ENCODE results near the gene CEMIP.

CEMIP gene

DNA sequence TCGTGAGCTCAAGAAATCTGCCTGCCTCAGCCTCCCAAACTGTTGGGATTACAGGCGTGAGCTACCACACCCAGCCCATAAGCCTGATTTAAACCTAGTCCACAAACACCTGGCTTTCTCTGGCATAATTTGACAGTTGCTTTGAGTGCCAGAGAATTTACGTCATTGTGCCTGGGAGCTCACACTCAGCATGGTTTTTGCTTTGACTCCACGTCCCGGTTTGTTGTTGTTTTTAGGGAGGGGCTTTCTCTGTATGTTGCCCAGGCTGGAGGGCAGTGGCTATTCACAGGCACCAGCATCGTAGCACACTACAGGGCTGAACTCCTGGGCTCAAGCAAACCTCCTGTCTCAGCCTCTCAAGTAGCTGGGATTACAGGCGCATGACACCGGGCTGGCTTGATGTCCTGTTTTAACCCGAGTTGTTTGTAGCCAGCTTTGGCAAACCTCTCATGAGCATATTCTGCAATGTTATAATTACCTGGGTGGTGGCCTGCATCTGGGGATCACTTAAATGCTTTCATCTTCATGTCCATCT is 32.7 kb downstream of the CEMIP start:
- TF ChIP-seq ZNF384 (IDR thresholded peaks at IDR 0.05) (no peak), ARNT (IDR thresholded peaks at IDR 0.05) (no peak), SUZ12 (IDR thresholded peaks at IDR 0.05) (no peak), TARDBP (IDR thresholded peaks at IDR 0.05) (no peak), FOXA1 (IDR thresholded peaks at IDR 0.05) (no peak), L3MBTL2 (conservative IDR thresholded peaks at IDR 0.05) (no peak), BHLHE40 (IDR thresholded peaks at IDR 0.05; ENCODE audit: borderline replicate concordance) (no peak), CTBP1 (IDR thresholded peaks at IDR 0.05; ENCODE audit: borderline replicate concordance) (no peak), HDGF (IDR thresholded peaks at IDR 0.05; ENCODE audit: borderline replicate concordance) (no peak), FOXK2 (IDR thresholded peaks at IDR 0.05) (no peak), FOXM1 (IDR thresholded peaks at IDR 0.05; ENCODE audit: borderline replicate concordance) (no peak)
- DNase-seq (ENCODE audit: extremely low spot score), result no peak
- ChIA-PET POLR2A (no interaction called here), CTCF (interaction anchor here (0.7 to 1.1 kb wide), 2 partner anchors 36 to 455 kb away, joined by 3 read pairs; no protein-coding TSS in a partner anchor)

DNA sequence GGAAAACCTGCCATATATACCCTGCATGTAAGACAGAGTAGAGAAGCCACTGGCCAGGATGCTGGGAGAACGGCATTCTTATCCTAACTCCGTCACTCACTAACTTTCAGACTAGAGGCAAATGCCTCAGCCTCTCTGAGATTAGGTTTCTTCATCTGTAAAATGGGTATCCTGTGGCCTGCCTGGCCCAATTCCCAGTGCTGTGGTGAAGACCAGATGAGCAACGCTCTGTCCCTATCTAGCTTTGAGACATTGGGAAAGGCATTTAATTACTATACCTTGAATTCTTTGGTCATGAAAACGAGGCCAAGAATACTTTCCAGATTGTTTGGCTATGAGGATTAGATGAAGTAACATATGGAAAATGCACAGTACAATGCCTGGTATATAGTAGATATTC is 35.9 kb downstream of the CEMIP start:
- TF ChIP-seq ELF4 (IDR thresholded peaks at IDR 0.05) (no peak), NFRKB (IDR thresholded peaks at IDR 0.05) (no peak), LEF1 (IDR thresholded peaks at IDR 0.05; ENCODE audit: borderline replicate concordance) (no peak), TARDBP (IDR thresholded peaks at IDR 0.05) (no peak), HDGF (IDR thresholded peaks at IDR 0.05; ENCODE audit: borderline replicate concordance) (no peak), FOXA1 (IDR thresholded peaks at IDR 0.05) (no peak), FOXK2 (IDR thresholded peaks at IDR 0.05) (no peak), SUZ12 (IDR thresholded peaks at IDR 0.05) (no peak), L3MBTL2 (conservative IDR thresholded peaks at IDR 0.05) (no peak), CTBP1 (IDR thresholded peaks at IDR 0.05; ENCODE audit: borderline replicate concordance) (no peak), ARNT (IDR thresholded peaks at IDR 0.05) (no peak), ZNF384 (IDR thresholded peaks at IDR 0.05) (no peak), BHLHE40 (IDR thresholded peaks at IDR 0.05; ENCODE audit: borderline replicate concordance) (no peak), SP1 (IDR thresholded peaks at IDR 0.05) (no peak), FOXM1 (IDR thresholded peaks at IDR 0.05; ENCODE audit: borderline replicate concordance) (no peak)
- TF ChIP-seq, protein P1, sequence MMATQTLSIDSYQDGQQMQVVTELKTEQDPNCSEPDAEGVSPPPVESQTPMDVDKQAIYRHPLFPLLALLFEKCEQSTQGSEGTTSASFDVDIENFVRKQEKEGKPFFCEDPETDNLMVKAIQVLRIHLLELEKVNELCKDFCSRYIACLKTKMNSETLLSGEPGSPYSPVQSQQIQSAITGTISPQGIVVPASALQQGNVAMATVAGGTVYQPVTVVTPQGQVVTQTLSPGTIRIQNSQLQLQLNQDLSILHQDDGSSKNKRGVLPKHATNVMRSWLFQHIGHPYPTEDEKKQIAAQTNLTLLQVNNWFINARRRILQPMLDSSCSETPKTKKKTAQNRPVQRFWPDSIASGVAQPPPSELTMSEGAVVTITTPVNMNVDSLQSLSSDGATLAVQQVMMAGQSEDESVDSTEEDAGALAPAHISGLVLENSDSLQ (IDR thresholded peaks at IDR 0.05), result no peak
- no peak for DNase-seq (ENCODE audit: extremely low spot score)
- ChIA-PET CTCF (no interaction called here), POLR2A (no interaction called here)

DNA sequence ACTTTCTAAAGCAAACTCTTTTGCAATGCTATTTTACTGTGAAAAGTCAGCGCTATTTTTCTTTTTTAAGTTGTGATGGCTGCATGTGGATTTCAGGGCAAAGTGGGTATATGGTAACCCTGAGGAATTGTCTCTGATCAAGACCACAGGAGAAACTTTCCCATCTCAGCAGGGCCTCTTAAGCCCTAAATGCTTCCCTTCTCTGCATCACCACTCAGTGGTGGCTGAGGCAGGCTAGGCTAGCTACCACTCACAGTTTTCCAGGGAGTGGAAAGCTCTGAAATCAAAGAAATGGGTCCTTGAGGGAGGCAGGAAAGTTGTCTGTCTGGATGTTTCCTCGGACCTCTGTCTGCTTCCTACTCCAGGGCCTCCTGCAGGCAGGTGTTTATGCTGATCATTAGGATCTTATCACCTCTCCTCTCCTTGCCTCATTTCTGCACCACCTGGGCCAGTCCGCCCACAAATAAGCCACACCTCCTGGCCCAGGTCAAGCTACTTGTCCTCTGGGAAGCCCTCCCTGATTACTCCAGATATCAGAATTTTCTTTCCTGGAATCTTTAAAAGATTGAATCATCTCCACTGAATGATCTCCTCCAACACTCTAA is 37.0 kb downstream of the CEMIP start:
- ChIA-PET CTCF (no interaction called here), POLR2A (no interaction called here)
- DNase-seq (ENCODE audit: extremely low spot score), result no peak
- TF ChIP-seq HDGF (IDR thresholded peaks at IDR 0.05; ENCODE audit: borderline replicate concordance) (no peak), FOXM1 (IDR thresholded peaks at IDR 0.05; ENCODE audit: borderline replicate concordance) (no peak), NFRKB (IDR thresholded peaks at IDR 0.05) (no peak), ELF4 (IDR thresholded peaks at IDR 0.05) (no peak), ZNF384 (IDR thresholded peaks at IDR 0.05) (no peak), SP1 (IDR thresholded peaks at IDR 0.05) (no peak), CTBP1 (IDR thresholded peaks at IDR 0.05; ENCODE audit: borderline replicate concordance) (no peak), FOXA1 (IDR thresholded peaks at IDR 0.05) (no peak), FOXK2 (IDR thresholded peaks at IDR 0.05) (no peak), LEF1 (IDR thresholded peaks at IDR 0.05; ENCODE audit: borderline replicate concordance) (no peak), TARDBP (IDR thresholded peaks at IDR 0.05) (no peak), L3MBTL2 (conservative IDR thresholded peaks at IDR 0.05) (no peak), ARNT (IDR thresholded peaks at IDR 0.05) (no peak), SUZ12 (IDR thresholded peaks at IDR 0.05) (no peak), BHLHE40 (IDR thresholded peaks at IDR 0.05; ENCODE audit: borderline replicate concordance) (no peak)
- TF ChIP-seq, protein P1 (IDR thresholded peaks at IDR 0.05), result no peak

DNA sequence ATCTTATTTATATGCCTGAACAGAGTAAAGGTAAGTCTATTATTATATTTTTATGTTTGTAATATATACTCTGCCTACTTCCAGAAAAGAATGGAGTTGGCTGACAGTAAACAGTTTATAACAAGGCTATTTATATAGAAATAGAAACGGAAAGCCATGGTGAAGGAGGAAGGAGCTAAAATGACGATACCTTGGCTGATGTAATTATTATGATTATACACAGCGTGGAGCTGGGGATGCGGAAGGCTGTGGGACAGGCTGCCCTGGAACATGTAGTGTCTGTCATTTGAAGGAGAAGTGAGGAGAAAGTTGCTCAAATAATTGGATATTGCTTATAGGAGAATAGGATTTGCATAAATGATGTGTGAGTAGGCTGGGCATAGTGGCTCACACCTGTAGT is 37.8 kb downstream of the CEMIP start:
- no peak for DNase-seq (ENCODE audit: extremely low spot score)
- ChIA-PET CTCF (interaction anchor here (0.9 kb wide), 1 partner anchor 41 kb away, joined by 6 read pairs; no protein-coding TSS in a partner anchor), POLR2A (no interaction called here)
- no peak for TF ChIP-seq ELF4 (IDR thresholded peaks at IDR 0.05)

DNA sequence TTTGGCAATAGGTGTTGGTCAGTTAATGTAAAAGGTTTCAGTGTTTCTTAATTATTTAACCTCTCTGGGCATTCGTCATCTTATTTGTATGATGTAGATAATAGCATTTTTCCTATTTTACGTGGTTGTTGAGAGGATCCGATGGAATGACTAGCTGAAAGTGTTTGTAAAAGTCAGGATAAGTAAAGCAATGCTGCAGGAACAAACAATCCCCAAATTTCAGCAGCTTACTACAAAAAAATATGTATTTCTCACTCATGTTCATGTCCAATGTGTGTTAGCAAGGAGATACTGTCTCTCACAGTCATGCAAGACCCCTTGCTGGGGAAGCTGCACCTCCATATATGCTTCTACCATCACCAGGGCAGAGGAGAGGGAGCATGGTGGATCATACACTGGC is 38.7 kb downstream of the CEMIP start:
- TF ChIP-seq TARDBP (IDR thresholded peaks at IDR 0.05), result no peak
- TF ChIP-seq ZNF384 (IDR thresholded peaks at IDR 0.05), result no peak
- no peak for TF ChIP-seq FOXK2 (IDR thresholded peaks at IDR 0.05)
- TF ChIP-seq NFRKB (IDR thresholded peaks at IDR 0.05), result no peak
- no peak for TF ChIP-seq ELF4 (IDR thresholded peaks at IDR 0.05)
- no peak for TF ChIP-seq ARNT (IDR thresholded peaks at IDR 0.05)
- TF ChIP-seq SP1 (IDR thresholded peaks at IDR 0.05), result no peak
- TF ChIP-seq FOXA1 (IDR thresholded peaks at IDR 0.05), result no peak
- no peak for TF ChIP-seq LEF1 (IDR thresholded peaks at IDR 0.05; ENCODE audit: borderline replicate concordance)
- no peak for DNase-seq (ENCODE audit: extremely low spot score)
- POLR2A ChIA-PET, result interaction anchor here (0.6 to 1.2 kb wide), 2 partner anchors 11 to 17 kb away, joined by 3 read pairs; no protein-coding TSS in a partner anchor
- CTCF ChIA-PET, result no interaction called here

DNA sequence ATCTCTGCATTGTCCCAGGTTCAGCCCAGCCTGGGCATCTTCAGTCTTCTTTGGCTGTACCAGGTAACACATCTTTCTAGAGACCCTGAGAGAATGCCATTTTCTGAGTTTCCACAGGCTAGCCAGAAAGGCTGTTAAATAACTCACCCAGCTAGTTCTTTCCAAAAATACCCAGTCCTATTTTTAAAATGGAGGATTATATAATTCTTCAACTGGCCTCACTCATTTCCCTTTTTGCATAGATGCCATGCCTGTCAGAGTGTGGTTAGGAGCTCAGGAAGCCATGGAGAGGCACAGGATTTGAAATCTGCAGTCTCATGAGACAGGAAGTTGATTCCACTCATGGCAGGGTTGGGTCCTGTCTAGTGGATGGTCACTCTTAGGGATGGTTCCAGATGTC is 39.8 kb downstream of the CEMIP start:
- ChIA-PET POLR2A (no interaction called here), CTCF (interaction anchor here (0.9 kb wide), 1 partner anchor 26 kb away, joined by 3 read pairs; no protein-coding TSS in a partner anchor)
- TF ChIP-seq FOXM1 (IDR thresholded peaks at IDR 0.05; ENCODE audit: borderline replicate concordance), result no peak
- TF ChIP-seq HDGF (IDR thresholded peaks at IDR 0.05; ENCODE audit: borderline replicate concordance), result no peak
- TF ChIP-seq ARNT (IDR thresholded peaks at IDR 0.05), result no peak
- no peak for TF ChIP-seq ZNF384 (IDR thresholded peaks at IDR 0.05)
- no peak for TF ChIP-seq SP1 (IDR thresholded peaks at IDR 0.05)
- no peak for TF ChIP-seq L3MBTL2 (conservative IDR thresholded peaks at IDR 0.05)
- no peak for TF ChIP-seq ELF4 (IDR thresholded peaks at IDR 0.05)
- TF ChIP-seq BHLHE40 (IDR thresholded peaks at IDR 0.05; ENCODE audit: borderline replicate concordance), result no peak
- TF ChIP-seq LEF1 (IDR thresholded peaks at IDR 0.05; ENCODE audit: borderline replicate concordance), result no peak
- no peak for DNase-seq (ENCODE audit: extremely low spot score)
